HG03469 (cell line): ENCODE measurements around the gene RDH8.

Experiments used
- ATAC-seq: cut with Tn5 transposase; IDR thresholded peaks from one replicate; pipeline ENCODE4 v1.9.1; 2021; ENCODE audit warnings: mild to moderate bottlenecking, moderate library complexity, moderate number of reproducible peaks; ENCODE audit not compliant: unreplicated experiment

Gene RDH8, protein sequence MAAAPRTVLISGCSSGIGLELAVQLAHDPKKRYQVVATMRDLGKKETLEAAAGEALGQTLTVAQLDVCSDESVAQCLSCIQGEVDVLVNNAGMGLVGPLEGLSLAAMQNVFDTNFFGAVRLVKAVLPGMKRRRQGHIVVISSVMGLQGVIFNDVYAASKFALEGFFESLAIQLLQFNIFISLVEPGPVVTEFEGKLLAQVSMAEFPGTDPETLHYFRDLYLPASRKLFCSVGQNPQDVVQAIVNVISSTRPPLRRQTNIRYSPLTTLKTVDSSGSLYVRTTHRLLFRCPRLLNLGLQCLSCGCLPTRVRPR

DNA sequence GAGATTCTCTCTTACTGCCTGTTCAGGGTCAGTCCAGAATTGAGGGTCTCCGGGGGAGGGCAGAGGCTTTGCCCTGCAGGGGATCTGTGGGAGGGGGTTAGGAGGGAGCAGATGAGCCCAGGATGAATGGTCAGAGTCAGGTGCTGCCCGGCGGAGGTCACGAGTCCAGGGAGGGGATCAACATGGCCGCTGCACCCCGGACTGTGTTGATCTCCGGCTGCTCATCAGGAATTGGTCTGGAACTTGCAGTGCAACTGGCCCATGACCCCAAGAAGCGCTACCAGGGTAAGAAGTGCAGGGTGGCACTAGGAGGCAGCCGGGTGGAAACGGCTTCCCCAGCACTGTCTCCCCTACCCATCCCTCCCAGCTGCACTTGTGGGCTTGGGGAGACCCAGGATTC is at the start of gene RDH8:
RDH8 (plus strand) TSS at position 168 of the 400 bp plus-strand sequence; CDS start at position 183, 15 bp downstream.
- no peak for ATAC-seq

DNA sequence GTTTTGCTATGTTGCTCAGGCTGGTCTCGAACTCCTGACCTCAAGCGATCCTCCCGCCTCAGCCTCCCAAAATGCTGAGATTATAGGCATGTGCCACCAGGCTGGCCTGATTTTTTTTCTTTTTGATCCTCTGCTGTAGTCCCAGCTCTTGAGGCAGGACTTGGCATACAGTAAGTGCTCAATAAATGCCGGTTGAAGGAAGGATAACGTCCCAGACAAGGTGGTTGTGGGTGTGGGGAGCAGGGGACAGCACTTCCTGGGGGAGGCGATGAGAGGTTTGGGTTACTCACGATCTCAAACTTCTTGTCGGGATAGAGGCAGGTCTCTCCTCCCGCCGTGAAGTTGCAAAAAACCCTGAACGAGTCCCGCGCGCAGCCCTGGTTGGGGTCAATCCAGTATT is 47.3 kb upstream of the RDH8 start:
- ATAC-seq = no peak

DNA sequence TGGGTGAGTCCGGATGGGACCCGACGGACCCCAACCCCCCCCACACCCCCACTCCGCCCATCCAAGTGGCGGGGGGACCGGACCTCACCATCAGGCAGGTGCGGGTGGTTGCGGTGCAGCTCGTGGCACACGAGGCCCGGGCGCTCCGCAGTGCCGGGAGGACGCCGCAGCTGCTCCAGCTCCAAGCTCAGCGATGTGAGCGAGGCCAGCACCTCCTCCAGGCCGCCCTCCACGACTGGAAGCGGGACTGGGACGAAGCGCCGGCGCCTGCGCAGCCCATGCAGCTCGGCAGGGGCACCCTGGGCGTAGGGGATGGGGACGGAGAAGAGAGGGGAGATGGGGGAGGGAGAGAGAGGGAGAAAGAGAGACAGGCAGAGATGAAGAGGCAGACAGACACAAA is 46.8 kb upstream of the RDH8 start:
- no peak for ATAC-seq

DNA sequence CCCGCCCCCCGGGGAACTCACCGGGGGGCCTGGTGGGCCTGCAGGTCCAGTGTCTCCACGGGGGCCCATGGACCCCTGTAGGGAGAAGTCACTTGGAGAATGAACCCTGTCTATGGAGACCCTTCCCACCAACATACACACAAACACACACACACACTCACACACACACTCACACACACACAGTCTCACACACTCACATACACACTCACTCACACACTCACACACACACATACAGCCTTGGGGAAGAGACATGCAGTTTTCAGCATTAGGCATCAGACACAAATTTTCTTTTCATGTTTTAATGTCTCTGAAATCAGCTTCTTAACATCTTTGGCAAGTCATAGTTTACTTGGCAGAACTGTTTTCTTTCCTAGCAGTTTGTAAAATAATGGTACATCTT is 46.0 kb upstream of the RDH8 start:
- no peak for ATAC-seq

DNA sequence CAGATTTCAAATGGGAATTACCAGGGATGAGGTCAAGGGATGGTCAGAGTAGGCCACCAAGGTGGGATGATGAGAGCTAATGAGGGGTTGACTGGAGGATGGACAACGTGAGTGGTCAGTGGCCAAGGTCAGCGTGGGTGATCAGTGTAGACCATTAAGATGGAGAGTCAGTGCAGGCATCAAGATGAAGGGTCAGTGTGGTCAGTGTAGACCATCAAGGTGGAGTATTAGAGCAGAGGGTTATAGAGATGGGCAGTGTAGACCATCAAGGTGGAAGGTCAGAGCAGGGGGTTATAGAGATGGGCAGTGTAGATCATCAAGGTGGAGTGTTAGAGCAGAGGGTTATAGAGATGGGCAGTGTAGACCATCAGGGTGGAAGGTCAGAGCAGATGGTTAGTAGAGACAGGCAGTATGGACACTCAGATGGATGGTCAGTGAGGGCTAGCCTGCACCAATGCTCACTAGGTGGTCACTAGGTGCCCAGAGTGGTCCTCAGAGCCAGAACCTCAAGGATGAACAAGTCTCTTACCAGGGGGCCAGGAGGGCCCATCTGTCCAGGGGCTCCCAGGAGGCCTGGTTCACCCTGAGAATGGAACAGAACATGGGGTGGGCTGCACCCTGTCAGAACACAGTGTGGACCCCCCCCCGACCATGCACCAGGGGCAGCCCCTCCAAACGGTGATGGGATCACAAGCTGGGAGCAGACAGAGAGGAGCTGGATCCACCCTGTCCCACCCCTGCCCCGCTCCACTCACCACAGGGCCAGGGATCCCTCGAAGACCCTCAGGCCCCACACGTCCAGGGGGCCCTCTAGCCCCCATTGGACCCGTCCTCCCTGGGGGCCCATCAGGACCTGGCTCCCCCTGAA is 44.2 kb upstream of the RDH8 start:
- no peak for ATAC-seq

DNA sequence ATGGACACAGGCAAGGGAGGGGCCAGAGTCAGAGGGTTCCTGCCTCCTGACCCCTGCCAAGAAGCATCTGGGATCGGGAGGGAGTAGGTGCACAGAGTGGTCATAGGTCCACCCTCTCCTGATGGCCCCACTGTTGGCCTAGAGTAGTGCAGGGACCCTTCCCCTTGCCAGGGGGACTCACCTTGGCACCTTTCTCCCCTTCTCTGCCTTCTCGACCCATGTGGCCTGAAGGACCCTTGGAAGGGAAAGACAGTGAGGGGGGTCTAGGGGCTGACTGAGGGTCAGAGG is 43.7 kb upstream of the RDH8 start:
- ATAC-seq = no peak

DNA sequence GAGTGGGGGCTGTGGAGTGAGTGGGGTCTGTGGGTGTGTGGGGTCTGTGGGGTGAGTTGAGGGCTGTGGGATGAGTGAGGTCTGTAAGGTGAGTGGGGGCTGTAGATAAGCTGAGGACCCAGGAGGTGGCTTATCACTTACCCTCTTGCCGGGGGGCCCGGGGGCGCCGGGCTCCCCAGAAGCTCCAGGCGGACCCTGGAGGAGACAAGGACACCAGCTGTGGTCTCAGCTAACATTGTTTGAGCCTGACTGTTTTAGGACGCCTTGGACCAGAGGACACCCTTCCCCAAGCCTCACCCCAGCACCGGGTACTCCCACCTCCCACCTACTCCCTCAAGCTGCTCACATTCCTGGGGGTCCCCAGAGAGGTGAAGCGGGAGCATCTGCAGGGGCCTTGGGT is 42.8 kb upstream of the RDH8 start:
- ATAC-seq = no peak

DNA sequence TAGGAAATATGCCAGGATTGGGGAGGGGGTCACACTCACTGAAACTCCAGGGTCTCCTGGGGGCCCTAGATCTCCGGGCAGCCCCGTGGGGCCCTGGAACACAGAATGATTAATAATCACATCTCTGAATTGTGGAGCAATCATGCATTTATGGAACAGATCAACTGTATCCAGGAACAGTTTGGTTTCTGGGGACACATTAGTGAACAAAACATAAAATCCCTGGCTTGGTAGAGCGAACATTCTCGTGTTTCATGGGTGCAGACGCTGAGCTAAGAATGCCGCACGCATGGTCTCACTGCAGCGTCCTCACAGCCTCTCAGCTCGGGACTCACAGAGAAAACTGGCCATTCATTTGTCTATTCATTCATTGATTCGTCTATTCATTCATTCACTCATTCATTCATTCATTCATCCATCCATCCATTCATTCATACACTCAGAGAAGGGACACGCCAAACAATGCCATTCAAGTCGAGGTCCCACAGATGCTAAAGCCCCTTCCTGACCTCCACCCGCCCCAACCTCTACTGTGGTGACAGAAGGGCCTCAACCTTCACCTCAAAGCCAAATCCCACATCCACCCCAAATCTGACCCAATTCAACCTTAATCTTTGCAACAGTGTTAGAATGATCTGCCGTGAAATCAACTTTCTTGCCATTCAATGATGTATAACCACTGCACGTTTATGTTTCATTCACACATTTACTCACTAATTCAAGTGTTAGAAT is 42.0 kb upstream of the RDH8 start:
- no peak for ATAC-seq

DNA sequence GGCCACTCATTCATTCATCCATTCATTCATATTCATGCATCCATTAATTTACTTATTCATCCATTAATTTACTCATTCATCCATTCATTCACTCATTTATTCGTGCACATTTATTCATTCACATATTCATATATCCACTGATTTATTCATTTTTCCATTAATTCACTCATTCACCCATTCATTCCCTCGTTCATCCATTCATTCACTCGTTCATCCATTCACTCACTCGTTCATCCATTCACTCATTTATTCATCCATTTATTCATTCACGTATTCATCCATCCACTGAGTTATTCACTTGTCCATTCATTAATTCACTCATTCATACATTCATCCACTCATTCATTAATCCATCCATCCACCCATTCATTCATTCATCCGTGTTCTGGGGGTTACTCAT is 41.2 kb upstream of the RDH8 start:
- ATAC-seq = no peak

DNA sequence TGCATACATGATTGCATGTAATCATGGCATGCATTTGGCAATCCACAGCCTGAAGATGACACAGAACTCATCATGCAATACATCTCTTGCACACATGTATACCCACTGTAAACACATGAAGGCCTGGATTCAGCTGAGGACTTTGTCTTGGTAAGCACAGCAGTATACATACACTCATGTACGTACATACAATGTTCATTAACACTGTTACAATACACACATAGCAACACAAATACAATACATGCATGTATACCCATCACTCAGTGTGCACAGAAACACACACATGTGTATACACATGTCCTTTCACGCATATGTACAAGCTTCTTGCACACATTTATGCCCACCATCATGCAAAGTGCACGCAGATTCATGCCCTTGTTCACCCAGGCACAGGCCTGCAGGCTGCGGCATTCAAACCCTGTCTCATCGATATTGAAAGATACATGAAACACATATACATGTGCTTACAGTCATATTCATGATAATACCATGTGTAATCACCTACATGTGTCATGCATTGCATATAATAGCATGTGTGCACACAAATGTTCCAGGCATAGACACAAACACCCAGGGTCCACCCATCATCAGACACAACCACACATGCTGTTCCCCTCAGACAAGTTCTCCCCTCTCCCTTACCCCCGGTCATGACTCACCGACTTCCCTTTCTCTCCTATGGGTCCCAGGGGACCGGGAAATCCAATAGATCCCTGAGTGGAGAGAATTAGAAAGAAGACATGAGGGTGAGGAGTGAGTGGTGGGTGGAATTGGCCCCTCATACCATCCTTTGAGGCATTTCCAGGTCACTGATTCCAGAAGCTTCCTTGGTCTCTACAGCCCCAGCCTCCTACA is 31.6 kb upstream of the RDH8 start:
- no peak for ATAC-seq

DNA sequence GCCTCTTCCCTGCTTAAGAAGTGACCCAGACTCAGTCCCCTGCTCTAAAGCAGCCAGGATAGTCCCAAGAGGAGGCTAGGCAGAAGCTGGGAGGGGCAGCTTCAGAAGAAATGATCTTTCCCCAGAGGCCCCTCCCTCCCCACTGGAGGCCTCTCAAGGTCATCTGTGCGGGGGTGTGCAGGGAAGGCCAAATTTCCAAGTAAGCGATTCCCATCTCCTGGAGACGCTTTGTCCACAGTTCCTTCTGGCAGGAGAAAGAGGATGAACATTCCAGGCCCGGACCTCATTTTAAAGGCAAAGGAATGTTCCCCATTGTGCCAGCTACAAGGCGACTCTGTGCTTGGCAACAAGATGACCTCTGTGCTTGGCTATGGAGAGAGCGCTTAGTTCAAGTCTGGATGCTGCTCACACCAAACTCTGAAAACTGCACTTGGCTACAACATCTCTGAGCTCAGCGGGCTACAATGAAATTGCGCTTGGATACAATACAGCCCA is 26.4 kb upstream of the RDH8 start:
- ATAC-seq = no peak

DNA sequence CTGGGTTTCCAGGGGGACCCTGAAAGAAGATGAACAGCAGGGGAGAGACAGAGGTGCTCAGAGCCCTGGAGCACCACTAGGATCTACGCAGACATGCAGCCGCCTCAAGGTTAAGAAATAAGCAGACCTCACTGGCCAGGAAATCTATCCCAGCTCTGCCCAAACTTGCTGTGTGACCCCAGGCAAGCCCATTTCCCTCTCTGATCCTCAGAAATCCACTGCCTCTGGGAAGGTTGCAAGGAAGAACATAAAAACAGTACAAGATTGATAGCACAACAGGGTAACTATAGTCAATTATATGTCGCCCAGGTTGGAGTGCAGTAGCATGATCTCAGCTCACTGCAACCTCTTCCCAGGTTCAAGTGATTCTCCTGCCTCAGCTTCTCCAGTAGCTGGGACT is 23.8 kb upstream of the RDH8 start:
- ATAC-seq = no peak

DNA sequence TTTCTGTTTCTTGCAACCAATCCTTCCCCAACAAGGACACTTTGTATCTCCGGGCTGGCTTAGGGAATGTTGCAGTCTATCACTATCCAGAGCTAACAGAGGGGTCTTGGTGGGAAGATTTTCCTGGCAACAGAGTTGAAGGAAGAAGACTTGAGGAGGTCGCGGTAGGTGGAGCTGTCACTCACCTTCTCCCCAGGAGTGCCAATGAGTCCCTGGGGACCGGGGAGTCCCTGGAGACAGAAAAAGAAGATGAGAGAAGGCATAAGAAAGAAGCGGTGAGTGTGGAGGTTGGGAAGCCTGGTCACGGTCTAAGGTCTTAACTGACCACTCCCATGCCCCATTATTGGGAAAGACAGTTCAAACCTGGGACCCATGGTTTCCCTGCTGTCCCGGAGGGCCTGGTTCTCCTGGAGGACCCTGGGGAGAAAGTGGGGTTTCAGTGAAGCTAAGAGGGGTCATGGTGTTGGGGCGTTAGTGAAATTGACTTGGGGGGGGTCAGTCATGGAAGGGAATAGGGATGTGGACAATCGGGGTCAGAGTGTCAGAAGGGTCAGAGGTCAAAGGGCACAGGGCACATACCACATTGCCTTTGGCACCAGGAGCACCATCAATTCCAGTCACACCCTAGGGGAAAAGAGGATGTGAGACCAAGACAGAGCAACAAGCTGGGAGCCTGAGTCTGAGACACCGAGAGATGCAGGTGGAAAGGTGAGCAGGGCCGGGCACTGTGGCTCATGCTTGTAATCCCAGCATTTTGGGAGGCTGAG is 21.7 kb upstream of the RDH8 start:
- no peak for ATAC-seq

DNA sequence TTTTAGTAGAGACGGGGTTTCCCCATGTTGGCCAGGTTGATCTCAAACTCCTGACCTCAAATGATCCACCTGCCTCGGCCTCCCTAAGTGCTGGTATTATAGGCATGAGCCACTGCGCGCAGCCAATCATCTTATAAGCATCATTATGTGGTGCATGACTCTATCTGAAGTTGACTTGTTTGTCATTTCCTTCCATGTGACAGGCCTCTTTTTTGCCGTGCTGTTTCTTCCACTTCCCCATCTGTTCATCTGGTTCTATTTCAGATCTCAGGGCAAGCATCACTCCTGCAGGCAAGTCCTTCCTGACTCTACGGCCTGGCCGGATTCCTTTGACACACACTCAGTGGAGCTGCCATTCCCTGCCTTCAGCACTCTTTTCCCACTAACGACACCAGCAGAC is 18.2 kb upstream of the RDH8 start:
- no peak for ATAC-seq

DNA sequence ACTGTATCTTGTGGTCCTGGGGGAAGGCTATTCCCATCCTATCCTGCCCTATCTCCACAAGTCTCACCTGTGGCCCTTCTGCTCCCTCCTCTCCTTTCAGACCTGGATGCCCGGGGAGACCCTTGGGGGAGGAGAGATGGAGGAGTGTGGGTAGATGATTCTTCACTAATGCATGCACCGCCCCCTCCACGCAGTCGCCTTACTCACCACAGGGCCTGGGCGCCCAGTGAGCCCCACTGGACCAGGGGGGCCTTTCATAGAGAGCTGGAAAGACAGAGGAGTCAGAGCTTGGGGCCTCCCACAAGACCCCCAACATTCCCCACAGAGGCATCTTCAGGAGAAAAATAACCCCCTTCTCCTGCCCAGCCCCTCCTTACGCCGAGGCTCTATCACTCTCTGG is 17.3 kb upstream of the RDH8 start:
- ATAC-seq = no peak

DNA sequence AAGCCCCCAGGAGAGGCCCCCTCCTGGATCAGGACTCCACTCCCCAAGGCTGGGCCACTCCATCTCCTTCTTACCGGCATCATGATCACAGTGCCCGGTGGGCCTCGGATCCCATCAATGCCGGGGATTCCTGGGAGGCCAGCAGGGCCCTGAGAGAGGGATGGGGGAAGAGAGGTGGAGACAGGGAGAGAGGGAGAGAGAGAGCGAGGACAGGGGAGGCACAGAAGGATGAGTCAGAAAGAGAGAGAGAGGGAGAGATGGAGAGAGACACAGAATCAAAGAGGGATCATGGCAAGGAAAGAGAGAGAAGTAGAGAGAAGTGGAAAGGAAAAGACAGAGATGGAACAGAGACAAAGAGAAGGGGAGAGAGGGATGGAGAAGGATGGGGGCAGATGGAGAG is 16.7 kb upstream of the RDH8 start:
- ATAC-seq = no peak

DNA sequence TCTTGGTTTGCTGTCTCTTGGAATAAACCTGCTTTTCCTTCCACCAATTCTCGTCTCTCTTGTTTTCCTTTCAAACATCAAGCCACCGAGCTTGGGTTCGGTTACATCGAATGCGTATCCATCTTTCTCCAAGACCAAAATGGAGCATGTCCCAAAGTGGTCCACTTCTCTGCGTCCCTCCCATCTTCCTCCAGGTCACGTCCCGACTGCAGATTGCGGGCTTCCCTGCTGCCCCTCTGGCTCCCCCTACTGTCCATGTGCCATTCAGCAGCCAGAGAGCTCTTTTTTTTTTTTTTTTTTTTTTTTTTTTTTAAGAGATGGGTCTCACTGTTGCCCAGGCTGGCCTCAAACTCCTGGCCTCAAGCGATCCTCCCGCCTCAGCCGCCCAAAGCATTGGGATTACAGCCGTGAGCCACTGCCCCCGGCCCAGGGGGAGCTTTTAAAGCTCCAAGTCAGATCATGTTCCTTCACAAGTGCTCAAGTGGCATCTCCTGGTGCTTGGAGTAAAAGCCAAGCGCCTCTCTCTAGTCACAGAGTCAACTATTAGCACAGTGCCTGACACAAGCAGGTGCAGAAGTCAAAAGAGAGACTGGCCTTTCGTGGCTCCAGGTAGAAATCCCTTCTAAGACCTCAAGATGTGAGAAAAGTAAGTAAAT is 13.0 kb upstream of the RDH8 start:
- ATAC-seq = no peak

DNA sequence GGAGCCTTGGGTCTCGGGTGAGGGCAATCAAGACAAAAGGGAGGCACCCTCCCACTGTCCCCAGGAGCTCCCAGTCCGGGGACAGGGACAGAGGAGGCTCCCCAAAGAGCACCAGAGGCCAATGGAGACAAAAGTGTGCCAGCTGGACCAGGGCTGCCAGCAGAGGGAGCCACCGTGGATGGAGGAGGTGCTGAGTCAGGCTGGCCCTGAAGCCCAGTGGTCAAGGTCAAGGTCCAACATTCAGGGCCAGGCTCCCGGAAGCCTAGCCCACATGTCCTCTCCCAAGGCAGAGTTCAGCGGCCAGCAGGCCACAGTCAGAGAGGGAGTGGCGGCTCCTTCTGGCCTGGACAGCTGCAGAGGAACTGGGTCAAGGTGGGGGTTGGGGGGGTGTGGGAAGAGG is 11.4 kb upstream of the RDH8 start:
- ATAC-seq = no peak

DNA sequence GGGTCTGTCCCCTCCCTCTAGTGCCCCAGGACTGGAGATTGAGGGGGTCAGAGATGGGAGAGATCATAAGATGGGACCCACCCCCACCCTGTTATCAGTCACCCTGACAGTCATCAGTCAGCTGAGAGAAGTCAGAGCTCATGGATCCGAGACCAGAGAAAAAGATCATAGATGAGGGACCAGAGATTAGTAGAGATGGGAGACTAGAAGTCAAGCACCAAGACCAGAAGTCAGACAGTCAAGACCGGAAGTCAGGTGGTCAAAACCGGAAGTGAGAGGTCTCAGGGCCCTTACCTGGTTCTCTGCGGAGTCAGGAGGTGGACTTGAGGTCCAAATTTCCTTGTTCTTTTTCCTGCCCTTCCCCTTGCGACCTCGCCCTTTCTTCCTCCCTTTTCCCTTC is 10.0 kb upstream of the RDH8 start:
- ATAC-seq = no peak

DNA sequence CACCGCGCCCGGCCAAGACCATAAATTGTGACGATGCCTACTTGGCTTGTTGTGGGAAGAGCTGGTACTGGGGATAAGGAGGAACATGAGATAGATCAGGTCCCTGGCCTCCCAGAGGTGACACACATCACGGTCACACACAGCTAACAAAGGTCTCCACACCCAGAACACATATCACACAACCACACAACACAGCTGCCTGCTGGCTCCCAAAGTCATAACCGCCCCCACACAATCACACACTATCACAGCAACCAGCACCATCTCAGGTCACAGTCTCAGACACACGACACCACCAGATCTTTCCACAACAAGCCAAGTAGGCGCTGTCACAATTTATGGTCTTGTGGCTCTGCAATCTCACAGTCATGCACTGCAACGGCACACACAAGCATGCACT is 8.7 kb upstream of the RDH8 start:
- no peak for ATAC-seq
